Measurements from ENCODE around the gene PLCXD3.

PLCXD3 gene

GRCh38 chr5:41519801-41520200 is 9.4 kb upstream of the PLCXD3 start:
- H4K20me1 ChIP-seq (ENCODE audit: insufficient read depth): no peaks in the 10 kb centered on the region
- H3K79me2 ChIP-seq (ENCODE audit: insufficient read depth, low read depth): no peaks in the 10 kb centered on the region
- H3K4me3 ChIP-seq (IDR thresholded peaks at IDR 0.05; ENCODE audit: insufficient read depth, low read depth, low read length): no peak overlapping the region
- TF ChIP-seq CTCF (conservative IDR thresholded peaks at IDR 0.05; ENCODE audit: low read depth, low read length): no peak
- H3K9ac ChIP-seq: no peak overlapping the region
- no peak overlapping the region for H3K27ac ChIP-seq
- H3K4me2 ChIP-seq: no peak overlapping the region
- H3K4me1 ChIP-seq (ENCODE audit: low read depth, poor library complexity, severe bottlenecking): no peaks in the 10 kb centered on the region
- H3K27me3 ChIP-seq (ENCODE audit: insufficient read depth, low read depth): no peaks in the 10 kb centered on the region
- no peak overlapping the region for H2AFZ ChIP-seq (ENCODE audit: low read depth)
- no peaks in the 10 kb centered on the region for H3K36me3 ChIP-seq (ENCODE audit: insufficient read depth)

- Histone ChIP-seq H3K27me3 (ENCODE audit: insufficient read depth, low read depth) (no peaks in the 10 kb centered on the region), H3K4me1 (ENCODE audit: low read depth, poor library complexity, severe bottlenecking) (no peaks in the 10 kb centered on the region), H2AFZ (ENCODE audit: low read depth) (no peak overlapping the region), H3K4me2 (no peak overlapping the region), H3K27ac (no peak overlapping the region), H4K20me1 (ENCODE audit: insufficient read depth) (no peaks in the 10 kb centered on the region), H3K36me3 (ENCODE audit: insufficient read depth) (no peaks in the 10 kb centered on the region), H3K9ac (no peak overlapping the region), H3K4me3 (IDR thresholded peaks at IDR 0.05; ENCODE audit: insufficient read depth, low read depth, low read length) (no peak overlapping the region), H3K79me2 (ENCODE audit: insufficient read depth, low read depth) (no peaks in the 10 kb centered on the region)
- TF ChIP-seq CTCF (conservative IDR thresholded peaks at IDR 0.05; ENCODE audit: low read depth, low read length): no peak
Measured at GRCh38 chr5:41517909-41518308, 7.5 kb upstream of the PLCXD3 start.

GRCh38 chr5:41511241-41511640 is 840 bp upstream of the PLCXD3 start:
- H3K4me3 ChIP-seq (IDR thresholded peaks at IDR 0.05; ENCODE audit: insufficient read depth, low read depth, low read length): no peak overlapping the region
- H3K9ac ChIP-seq: no peak overlapping the region
- no peak for TF ChIP-seq CTCF (conservative IDR thresholded peaks at IDR 0.05; ENCODE audit: low read depth, low read length)

GRCh38 chr5:41509399-41510175 is 814 bp downstream of the PLCXD3 start:
- no peak overlapping the region for H3K27ac ChIP-seq
- H4K20me1 ChIP-seq (ENCODE audit: insufficient read depth): no peaks in the 10 kb centered on the region
- H3K4me1 ChIP-seq (ENCODE audit: low read depth, poor library complexity, severe bottlenecking): no peaks in the 10 kb centered on the region
- TF ChIP-seq CTCF (conservative IDR thresholded peaks at IDR 0.05; ENCODE audit: low read depth, low read length): no peak
- H3K4me3 ChIP-seq (IDR thresholded peaks at IDR 0.05; ENCODE audit: insufficient read depth, low read depth, low read length): no peak overlapping the region
- no peak overlapping the region for H3K4me2 ChIP-seq
- H3K27me3 ChIP-seq (ENCODE audit: insufficient read depth, low read depth): no peaks in the 10 kb centered on the region
- no peak overlapping the region for H2AFZ ChIP-seq (ENCODE audit: low read depth)
- no peak overlapping the region for H3K9ac ChIP-seq
- H3K79me2 ChIP-seq (ENCODE audit: insufficient read depth, low read depth): no peaks in the 10 kb centered on the region
- H3K36me3 ChIP-seq (ENCODE audit: insufficient read depth): no peaks in the 10 kb centered on the region

More at GRCh38 chr5:41511241-41511640, 840 bp upstream of the PLCXD3 start:
- no peaks in the 10 kb centered on the region for H3K4me1 ChIP-seq (ENCODE audit: low read depth, poor library complexity, severe bottlenecking)
- no peaks in the 10 kb centered on the region for H3K27me3 ChIP-seq (ENCODE audit: insufficient read depth, low read depth)
- H4K20me1 ChIP-seq (ENCODE audit: insufficient read depth): no peaks in the 10 kb centered on the region
- no peak overlapping the region for H3K27ac ChIP-seq
- H2AFZ ChIP-seq (ENCODE audit: low read depth): no peak overlapping the region
- H3K36me3 ChIP-seq (ENCODE audit: insufficient read depth): no peaks in the 10 kb centered on the region
- no peak overlapping the region for H3K4me2 ChIP-seq
- no peaks in the 10 kb centered on the region for H3K79me2 ChIP-seq (ENCODE audit: insufficient read depth, low read depth)

Measured in KMS-11 (cell line).